HG02642 (cell line): Measurements from ENCODE around the gene CREG2.

Experiments
- ATAC-seq: cut with Tn5 transposase; IDR thresholded peaks from one replicate; pipeline ENCODE4 v1.9.1; 2021; ENCODE audit warnings: mild to moderate bottlenecking; ENCODE audit not compliant: unreplicated experiment, poor library complexity

CREG2 gene

DNA sequence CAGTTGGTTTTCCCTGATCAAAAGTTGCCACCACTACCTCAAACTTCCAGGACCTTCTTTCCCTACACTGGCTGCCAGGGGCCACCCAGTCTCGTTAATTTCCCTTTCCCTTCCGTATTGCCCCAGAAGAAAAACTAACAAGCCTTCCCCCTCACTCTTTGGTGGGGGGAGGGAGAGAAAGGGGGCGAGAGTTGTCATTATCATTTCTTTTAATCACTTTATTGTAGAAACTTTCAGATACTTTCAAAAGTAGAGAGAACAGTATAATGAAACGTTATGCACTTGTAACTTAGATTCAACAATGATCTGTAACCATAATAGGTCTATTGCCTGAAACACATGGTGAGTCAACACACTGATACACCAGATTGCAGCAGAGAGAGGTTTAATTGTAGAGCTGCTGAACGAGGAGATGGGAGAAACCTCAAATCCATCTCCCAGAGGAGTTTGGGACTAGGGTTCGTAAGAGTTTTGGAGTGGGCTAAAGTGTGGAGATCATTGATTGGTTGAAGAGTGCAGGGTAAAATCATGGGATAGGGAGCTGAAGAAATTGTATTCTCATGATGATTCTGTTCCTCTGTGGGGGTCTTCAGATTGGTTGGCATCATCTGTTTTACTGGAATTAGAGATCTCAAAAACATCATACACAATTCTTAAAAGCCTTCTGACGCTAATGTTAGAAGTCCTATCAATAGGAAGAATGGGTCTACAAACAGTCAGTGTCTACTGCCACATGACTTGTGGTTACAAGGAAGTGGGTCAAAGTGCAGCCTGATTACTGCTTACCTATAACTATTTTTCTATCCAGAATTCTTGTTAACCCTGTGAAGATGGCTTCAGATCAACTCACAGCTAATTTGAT lies 76.2 kb downstream of the CREG2 start:
- ATAC-seq = no peak

DNA sequence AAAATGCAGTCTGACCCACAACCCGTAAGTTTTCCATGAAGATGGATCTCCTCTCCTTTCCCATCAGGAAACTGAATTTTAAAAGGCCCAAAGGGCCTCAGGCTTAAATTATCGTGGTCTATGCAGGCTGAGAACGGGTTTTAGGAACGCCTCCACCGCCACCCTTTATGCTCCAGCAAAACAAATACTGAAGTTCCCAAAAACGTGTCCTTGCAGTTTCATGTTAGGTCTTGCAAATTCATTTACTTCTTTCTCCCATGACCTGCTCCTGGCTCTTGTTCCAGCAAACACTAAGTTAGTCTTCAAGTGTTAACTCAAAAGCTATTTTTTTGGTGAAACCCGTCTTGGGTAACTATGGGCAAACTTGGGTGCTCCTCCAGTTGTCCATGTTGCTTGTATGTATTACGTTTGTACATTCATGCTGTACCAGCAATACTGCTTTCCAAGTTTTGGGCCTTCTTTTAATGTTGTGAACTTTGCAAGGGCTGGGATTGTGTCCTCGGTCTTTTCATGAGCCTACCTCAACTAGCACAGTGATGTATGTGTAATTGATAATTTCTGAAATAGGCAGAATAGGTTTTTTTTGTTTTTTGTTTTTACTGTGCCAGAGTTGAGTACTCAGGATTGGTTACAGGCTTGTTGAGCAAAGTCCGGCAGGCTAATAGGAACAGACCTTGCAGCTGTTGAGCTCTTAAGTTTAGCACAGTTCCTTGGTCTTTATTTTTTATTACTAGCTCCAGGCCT lies 77.0 kb downstream of the CREG2 start:
- no peak for ATAC-seq

- peak; percentile 71 for ATAC-seq
Observed at GRCh38 chr2:101308432-101309210, 78.7 kb downstream of the CREG2 start, which contains the start of gene RNF149. TSS of gene RNF149 (minus strand) at chr2:101308701. CDS start at chr2:101308588, 113 bp downstream.

GRCh38 chr2:101307950-101308431 lies 79.3 kb downstream of the CREG2 start:
- peak; percentile 25 for ATAC-seq

GRCh38 chr2:101307503-101307902 lies 79.8 kb downstream of the CREG2 start:
- no peak for ATAC-seq

DNA sequence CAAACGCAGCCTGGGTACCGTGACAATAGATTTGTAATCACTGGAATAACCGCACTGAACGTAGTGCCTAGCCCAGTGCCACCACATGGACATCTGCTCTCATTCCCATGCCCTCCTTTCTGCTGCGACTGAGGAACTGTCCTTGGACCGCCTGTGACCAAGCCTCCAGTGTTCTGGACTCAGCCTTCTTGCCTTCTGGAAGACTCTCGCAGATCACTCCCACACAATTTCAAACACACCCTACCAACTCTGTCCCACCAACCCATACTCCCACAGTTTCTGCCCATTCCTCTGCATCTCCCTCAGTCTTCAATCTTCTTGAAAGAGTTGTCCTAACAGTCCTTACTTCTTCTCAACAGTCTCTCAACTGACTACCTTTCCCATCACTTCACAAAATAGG lies 80.9 kb downstream of the CREG2 start:
- peak; percentile 5 for ATAC-seq

- ATAC-seq = no peak
Observed at GRCh38 chr2:101305492-101306078, 81.7 kb downstream of the CREG2 start.

GRCh38 chr2:101305035-101305434 lies 82.3 kb downstream of the CREG2 start:
- ATAC-seq = no peak

DNA sequence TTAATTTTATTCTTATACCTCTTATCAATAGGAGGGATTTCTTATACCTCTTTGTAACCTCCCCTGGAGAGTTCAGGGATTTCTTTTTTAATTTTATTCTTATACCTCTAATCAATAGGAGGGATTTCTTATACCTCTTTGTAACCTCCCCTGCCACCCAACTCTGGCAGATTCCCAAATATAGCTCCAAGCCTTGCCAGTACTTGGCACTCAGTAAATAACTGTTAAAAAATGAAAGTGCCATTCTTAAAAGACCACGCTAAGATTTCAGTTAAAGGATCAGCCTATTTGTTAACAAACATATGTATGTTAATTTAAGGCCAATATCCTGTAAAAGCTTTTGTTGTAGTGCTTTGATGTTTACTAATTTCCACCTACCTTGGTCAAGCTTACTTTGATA lies 83.6 kb downstream of the CREG2 start:
- ATAC-seq = no peak

DNA sequence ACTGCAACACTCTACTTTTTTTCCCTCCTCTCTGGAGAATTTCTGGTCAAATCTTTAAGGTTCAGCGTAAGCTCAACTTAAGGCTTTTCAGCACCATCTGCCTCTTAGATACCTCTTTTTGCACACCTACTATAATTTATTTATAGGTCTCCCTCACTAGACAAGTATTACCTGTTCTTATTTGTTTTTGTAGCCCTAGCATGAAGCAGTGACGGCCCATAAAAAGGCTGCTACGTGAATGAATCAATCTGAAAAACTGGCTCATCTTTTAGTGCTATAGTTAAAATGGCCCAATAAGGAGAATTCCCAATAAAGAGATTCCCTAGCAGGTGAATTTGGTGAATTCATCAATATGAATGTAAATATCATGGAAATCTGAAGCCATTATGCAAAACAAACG lies 85.3 kb downstream of the CREG2 start:
- ATAC-seq = no peak

GRCh38 chr2:101300836-101301235 lies 86.5 kb downstream of the CREG2 start:
- no peak for ATAC-seq

DNA sequence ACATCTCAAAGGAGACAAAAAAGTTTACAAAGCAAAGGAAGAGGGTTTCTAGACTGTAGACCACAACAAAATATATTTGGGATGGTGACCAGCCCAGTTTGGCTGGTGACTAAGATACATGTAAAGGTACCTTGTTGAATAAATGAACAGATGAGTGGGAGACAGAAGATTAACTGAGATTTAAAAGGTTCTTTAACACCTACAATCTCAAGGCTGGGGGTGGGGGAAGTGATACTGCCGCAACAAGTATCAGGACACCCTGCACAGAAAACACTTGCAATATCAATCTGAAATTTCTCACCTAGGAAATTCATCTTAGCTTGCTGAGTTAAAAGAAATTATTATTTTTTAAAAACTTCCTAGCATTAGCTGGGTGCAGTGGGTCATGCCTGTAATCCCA lies 87.1 kb downstream of the CREG2 start:
- ATAC-seq = no peak

DNA sequence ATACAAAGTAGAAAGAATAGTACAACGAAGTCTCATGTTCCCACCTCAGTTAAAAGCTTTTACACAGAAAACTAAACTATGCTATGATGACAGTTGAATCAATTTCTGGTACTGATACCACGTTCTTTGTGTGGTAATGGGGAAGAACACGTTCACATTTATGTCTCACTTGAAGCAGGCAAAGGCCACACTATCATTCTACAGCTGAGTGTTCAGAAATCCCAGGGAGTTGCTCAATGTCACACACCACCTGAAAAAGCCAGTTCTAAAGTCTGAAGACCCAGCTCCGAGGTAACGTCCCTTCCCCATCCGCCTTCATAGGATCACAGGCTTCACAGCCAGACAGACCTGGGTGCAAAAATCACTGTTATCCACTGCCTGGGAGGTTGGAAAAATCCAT lies 87.7 kb downstream of the CREG2 start:
- no peak for ATAC-seq

- no peak for ATAC-seq
Observed at GRCh38 chr2:101297383-101297782, 89.9 kb downstream of the CREG2 start.

GRCh38 chr2:101296371-101296770 lies 90.9 kb downstream of the CREG2 start:
- ATAC-seq = no peak

DNA sequence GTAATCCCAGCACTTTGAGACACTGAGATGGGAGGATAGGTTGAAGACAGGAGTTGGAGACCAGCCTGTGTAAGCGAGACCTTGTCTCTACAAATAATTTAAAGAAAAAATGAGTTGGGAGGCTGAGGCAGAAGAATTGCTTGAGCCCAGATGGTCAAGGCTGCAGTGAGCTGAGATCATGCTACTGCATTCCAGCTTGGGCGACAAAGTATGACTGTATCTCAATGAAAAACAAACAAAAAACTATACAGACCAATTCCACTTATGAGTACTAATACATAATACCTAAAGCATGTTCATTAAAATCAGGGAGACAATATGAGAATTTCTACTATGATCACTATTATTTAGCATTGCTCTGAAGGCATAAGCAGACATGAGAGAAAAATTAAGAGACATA lies 91.4 kb downstream of the CREG2 start:
- no peak for ATAC-seq
